Activated CD8-positive, alpha-beta T cell treated with anti-CD3 and anti-CD28 coated beads for 36 hours (primary cell): ENCODE results near the gene SLC26A9. TPM values are rescaled to one million over a fixed set of nuclear protein-coding genes. Genes with fewer than 3 reads are reported as not detected.
"Not testable (repeated sequence)": the region's sequence is repeated elsewhere in the genome, so short reads cannot be mapped to it uniquely, and the experiment has no call there.

Experiments used
- ATAC-seq: fragments of 200-7000 bp; cut with Tn5 transposase; one replicate; pipeline ENCODE4 v1.10.0; 2021; ENCODE audit warnings: mild to moderate bottlenecking, moderate library complexity
- CTCF ChIA-PET: fragments of 350-600 bp; sonication (Branson Sonifier 250); formaldehyde crosslinking; loops from one replicate; lab custom pipeline; 2021; ENCODE audit warnings: antibody characterized with exemption; lab: Charles Lee
- POLR2A ChIA-PET: fragments of 350-600 bp; sonication (Branson Sonifier 250); formaldehyde crosslinking; loops from one replicate; lab custom pipeline; 2021; ENCODE audit warnings: antibody characterized with exemption; lab: Charles Lee
- DNase-seq: peaks from one replicate; pipeline ENCODE4 v3.0.0-alpha.2; 2020
- H3K27ac Mint-ChIP-seq: one replicate; pipeline ENCODE4 v1.8.0; 2021; ENCODE audit warnings: mild to moderate bottlenecking, mixed read lengths
- H3K27me3 Mint-ChIP-seq: one replicate; pipeline ENCODE4 v1.8.0; 2021; ENCODE audit warnings: mixed read lengths
- H3K36me3 Mint-ChIP-seq: one replicate; pipeline ENCODE4 v1.8.0; 2021; ENCODE audit warnings: low read depth, mixed read lengths
- H3K4me1 Mint-ChIP-seq: one replicate; pipeline ENCODE4 v1.8.0; 2021; ENCODE audit warnings: low read depth, mixed read lengths
- H3K4me3 Mint-ChIP-seq: one replicate; pipeline ENCODE4 v1.8.0; 2021; ENCODE audit warnings: mild to moderate bottlenecking, moderate library complexity, mixed read lengths
- H3K9me3 Mint-ChIP-seq: one replicate; pipeline ENCODE4 v1.8.0; 2021; ENCODE audit warnings: mixed read lengths
- intact Hi-C: fragments of 100-400 bp; cut with micrococcal nuclease; formaldehyde crosslinking; loops from one replicate; pipeline ENCODE4 v1.10.0; 2022
- total RNA-seq, 2 experiments: library from RNA; stranded (reverse); gene quantifications; one replicate each; pipeline ENCODE4 v1.2.3, GENCODE V29; 2021
- TF ChIP-seq, protein P1 (sequence below): fragments of 200-600 bp; IDR thresholded peaks from one replicate; pipeline ENCODE4 v1.8.0; 2022; ENCODE audit warnings: antibody characterized with exemption, mild to moderate bottlenecking

Gene SLC26A9
- total RNA-seq, 2 experiments from 2014 or later, result not detected

GRCh38 chr1:205913451-205914154, 29.7 kb downstream of the SLC26A9 start:
- intact Hi-C loops, result no loop called here
- TF ChIP-seq, protein P1, sequence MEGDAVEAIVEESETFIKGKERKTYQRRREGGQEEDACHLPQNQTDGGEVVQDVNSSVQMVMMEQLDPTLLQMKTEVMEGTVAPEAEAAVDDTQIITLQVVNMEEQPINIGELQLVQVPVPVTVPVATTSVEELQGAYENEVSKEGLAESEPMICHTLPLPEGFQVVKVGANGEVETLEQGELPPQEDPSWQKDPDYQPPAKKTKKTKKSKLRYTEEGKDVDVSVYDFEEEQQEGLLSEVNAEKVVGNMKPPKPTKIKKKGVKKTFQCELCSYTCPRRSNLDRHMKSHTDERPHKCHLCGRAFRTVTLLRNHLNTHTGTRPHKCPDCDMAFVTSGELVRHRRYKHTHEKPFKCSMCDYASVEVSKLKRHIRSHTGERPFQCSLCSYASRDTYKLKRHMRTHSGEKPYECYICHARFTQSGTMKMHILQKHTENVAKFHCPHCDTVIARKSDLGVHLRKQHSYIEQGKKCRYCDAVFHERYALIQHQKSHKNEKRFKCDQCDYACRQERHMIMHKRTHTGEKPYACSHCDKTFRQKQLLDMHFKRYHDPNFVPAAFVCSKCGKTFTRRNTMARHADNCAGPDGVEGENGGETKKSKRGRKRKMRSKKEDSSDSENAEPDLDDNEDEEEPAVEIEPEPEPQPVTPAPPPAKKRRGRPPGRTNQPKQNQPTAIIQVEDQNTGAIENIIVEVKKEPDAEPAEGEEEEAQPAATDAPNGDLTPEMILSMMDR, result no peak
- ATAC-seq (no peak), DNase-seq (no peak)
- no peak overlapping the region for H3K4me3 Mint-ChIP-seq
- CTCF ChIA-PET, result interaction anchor here (1.2 to 12.3 kb wide), 2 partner anchors 68 to 254 kb away, joined by 4 to 260 read pairs; no protein-coding TSS in a partner anchor
- H3K9me3 Mint-ChIP-seq, result no peaks in the 10 kb centered on the region
- H3K27me3 Mint-ChIP-seq, result no peaks in the 10 kb centered on the region
- H3K4me1 Mint-ChIP-seq, result no peaks in the 10 kb centered on the region
- POLR2A ChIA-PET, result no interaction called here
- no peak overlapping the region for H3K27ac Mint-ChIP-seq
- no peaks in the 10 kb centered on the region for H3K36me3 Mint-ChIP-seq

DNA sequence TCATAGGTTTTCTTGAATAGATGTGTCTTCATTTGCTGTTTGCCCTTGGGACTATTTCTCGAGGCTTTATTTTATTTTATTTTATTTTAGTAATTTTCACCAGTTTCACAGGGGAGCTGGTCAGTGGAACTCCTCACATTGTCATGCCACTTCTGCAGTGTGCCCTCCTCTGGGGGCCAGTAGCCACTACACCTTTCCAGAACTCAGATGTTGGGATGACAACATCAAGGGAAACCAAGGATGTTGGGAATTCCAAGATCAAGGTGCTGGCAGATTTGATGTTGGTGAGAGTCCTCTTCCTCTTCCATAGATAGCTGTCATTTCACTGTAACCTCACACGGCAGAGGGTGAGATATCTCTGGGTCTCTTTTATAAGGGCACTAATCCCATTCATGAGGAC, 35.5 kb downstream of the SLC26A9 start:
- no peak for DNase-seq
- POLR2A ChIA-PET, result interaction anchor here (0.5 kb wide), 1 partner anchor 649 kb away, joined by 3 read pairs; no protein-coding TSS in a partner anchor

GRCh38 chr1:205905095-205905494, 38.2 kb downstream of the SLC26A9 start:
- H3K4me3 Mint-ChIP-seq, H3K27ac Mint-ChIP-seq, H3K4me1 Mint-ChIP-seq, H3K27me3 Mint-ChIP-seq, DNase-seq, H3K9me3 Mint-ChIP-seq, ATAC-seq, H3K36me3 Mint-ChIP-seq, POLR2A ChIA-PET: not testable (repeated sequence)
- CTCF ChIA-PET, result interaction anchor here (1.0 kb wide), 1 partner anchor 14 kb away, joined by 6 read pairs; no protein-coding TSS in a partner anchor
- intact Hi-C loops, result loop anchor here (5.0 kb wide), 1 partner anchor 113 kb away; no protein-coding TSS in a partner anchor

More for the DNA sequence above, 35.5 kb downstream of the SLC26A9 start:
- intact Hi-C loops, result loop anchor here (5.0 kb wide), 1 partner anchor 115 kb away; no protein-coding TSS in a partner anchor
- Mint-ChIP-seq H3K27ac (no peak overlapping the region), H3K4me3 (no peak overlapping the region), H3K36me3 (no peaks in the 10 kb centered on the region), H3K4me1 (no peaks in the 10 kb centered on the region), H3K27me3 (no peaks in the 10 kb centered on the region), H3K9me3 (no peaks in the 10 kb centered on the region)
- CTCF ChIA-PET, result interaction anchor here (0.9 to 2.2 kb wide), 9 partner anchors 10 to 250 kb away, joined by 3 to 12 read pairs (median 6); no protein-coding TSS in a partner anchor
- no peak for ATAC-seq
- TF ChIP-seq, protein P1, result no peak

- intact Hi-C loops, result no loop called here
- POLR2A ChIA-PET, result no interaction called here
- Mint-ChIP-seq H3K36me3 (peaks cover 13% of the 10 kb centered on the region), H3K4me3 (no peak overlapping the region), H3K4me1 (no peaks in the 10 kb centered on the region), H3K27me3 (peaks cover 2% of the 10 kb centered on the region), H3K27ac (no peak overlapping the region), H3K9me3 (peaks cover 25% of the 10 kb centered on the region)
- CTCF ChIA-PET, result interaction anchor here (0.9 to 1.4 kb wide), 3 partner anchors 23 to 193 kb away, joined by 3 to 5 read pairs (median 3); no protein-coding TSS in a partner anchor
- DNase-seq (no peak), ATAC-seq (no peak)
- TF ChIP-seq, protein P1, result no peak
Measured at GRCh38 chr1:205896351-205896750, 46.9 kb downstream of the SLC26A9 start.

DNA sequence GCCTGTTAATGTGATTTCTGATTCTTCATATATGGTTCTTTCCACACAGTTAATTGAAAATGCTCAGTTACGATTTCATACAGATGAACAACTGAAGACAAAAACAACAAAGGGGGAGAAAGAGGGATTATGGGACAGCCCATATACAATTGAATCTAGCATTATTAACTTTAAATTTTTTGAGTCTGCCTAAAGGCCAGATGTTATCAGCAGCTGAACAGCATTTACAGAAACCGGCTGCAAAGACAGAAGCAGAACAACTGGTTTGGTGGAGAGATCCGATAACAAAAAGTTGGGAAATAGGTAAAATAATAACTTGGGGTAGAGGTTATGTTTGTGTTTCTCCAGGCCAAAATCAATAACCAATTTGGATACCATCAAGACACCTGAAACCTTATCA, 49.1 kb downstream of the SLC26A9 start:
- POLR2A ChIA-PET, CTCF ChIA-PET, H3K27me3 Mint-ChIP-seq, DNase-seq, H3K4me1 Mint-ChIP-seq, intact Hi-C loops, H3K4me3 Mint-ChIP-seq, ATAC-seq, H3K27ac Mint-ChIP-seq: not testable (repeated sequence)
- Mint-ChIP-seq H3K36me3 (peaks cover 22% of the 10 kb centered on the region), H3K9me3 (peaks cover 36% of the 10 kb centered on the region)

DNA sequence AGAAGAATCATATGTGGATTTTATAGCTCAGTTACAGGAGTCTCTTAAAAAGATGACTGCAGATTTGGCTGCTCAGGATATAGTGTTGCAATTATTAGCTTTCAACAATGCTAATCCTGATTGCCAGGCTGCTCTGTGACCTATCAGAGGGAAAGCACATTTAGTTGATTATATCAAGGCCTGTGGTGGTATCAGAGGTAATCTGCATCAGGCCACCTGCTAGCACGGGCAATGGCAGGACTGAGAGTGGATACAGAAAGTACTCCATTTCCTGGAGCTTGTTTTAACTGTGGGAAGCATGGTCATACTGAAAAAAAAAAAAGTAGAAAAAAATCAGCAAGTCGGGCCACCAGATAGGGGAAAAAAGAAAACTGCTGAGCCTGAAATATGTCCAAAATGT, 51.1 kb downstream of the SLC26A9 start:
- H3K27ac Mint-ChIP-seq, H3K27me3 Mint-ChIP-seq, DNase-seq, ATAC-seq, H3K4me3 Mint-ChIP-seq, intact Hi-C loops, H3K4me1 Mint-ChIP-seq: not testable (repeated sequence)
- Mint-ChIP-seq H3K36me3 (peaks cover 26% of the 10 kb centered on the region), H3K9me3 (peaks cover 38% of the 10 kb centered on the region)
- POLR2A ChIA-PET, result interaction anchor here (0.6 to 0.7 kb wide), 2 partner anchors 13 to 101 kb away, joined by 3 to 4 read pairs; no protein-coding TSS in a partner anchor
- CTCF ChIA-PET, result interaction anchor here (0.6 to 1.9 kb wide), 4 partner anchors 27 to 234 kb away, joined by 3 to 6 read pairs (median 4); no protein-coding TSS in a partner anchor

DNA sequence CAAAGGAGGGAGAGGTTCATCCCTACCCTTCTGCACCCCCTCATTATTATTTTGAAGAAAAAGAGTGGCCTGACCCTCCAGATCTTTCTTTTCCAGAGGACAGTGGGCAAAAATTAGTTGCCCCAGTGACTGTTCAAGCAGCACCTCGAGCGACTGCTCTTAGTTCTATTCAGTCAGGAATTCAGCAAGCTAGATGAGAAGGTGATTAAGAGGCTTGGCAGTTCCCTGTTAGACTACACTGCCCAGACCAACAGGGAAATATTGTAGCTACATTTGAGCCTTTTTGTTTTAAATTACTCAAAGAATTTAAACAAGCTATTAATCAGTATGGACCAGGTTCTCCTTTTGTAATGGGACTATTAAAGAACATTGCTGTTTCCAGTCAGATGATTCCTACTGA, 51.8 kb downstream of the SLC26A9 start:
- H3K4me3 Mint-ChIP-seq, H3K27ac Mint-ChIP-seq, H3K27me3 Mint-ChIP-seq, POLR2A ChIA-PET, intact Hi-C loops, H3K4me1 Mint-ChIP-seq, DNase-seq, ATAC-seq: not testable (repeated sequence)
- Mint-ChIP-seq H3K36me3 (peaks cover 25% of the 10 kb centered on the region), H3K9me3 (peaks cover 36% of the 10 kb centered on the region)
- CTCF ChIA-PET, result interaction anchor here (0.6 to 1.9 kb wide), 3 partner anchors 27 to 233 kb away, joined by 3 to 6 read pairs (median 4); no protein-coding TSS in a partner anchor

GRCh38 chr1:205890631-205891030, 52.6 kb downstream of the SLC26A9 start:
- H3K27ac Mint-ChIP-seq, CTCF ChIA-PET, intact Hi-C loops, POLR2A ChIA-PET, H3K27me3 Mint-ChIP-seq, H3K4me1 Mint-ChIP-seq, ATAC-seq, DNase-seq, H3K4me3 Mint-ChIP-seq: not testable (repeated sequence)
- H3K9me3 Mint-ChIP-seq, result peaks cover 29% of the 10 kb centered on the region
- H3K36me3 Mint-ChIP-seq, result peaks cover 22% of the 10 kb centered on the region

DNA sequence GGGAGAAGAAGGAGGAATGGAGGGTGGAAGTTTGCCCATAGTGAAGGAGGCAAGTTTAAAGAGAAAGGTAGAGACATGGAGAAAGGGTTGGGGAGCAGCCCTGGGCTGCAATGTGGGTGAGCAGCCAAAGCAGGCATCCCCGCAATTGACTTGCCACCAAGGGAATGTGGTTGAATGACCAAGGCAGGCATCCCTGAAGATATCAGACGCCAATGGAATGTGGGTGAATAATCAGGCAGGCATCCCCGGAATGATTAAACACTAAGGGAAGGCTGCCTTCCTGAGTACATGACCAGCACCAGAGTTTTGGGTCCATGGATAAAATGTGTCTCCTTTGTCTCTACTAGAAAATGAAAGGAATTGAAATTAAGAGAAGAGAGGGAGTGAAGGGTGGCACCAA, 53.5 kb downstream of the SLC26A9 start:
- intact Hi-C loops, CTCF ChIA-PET, ATAC-seq, H3K27ac Mint-ChIP-seq, H3K4me1 Mint-ChIP-seq, H3K27me3 Mint-ChIP-seq, H3K4me3 Mint-ChIP-seq, DNase-seq, POLR2A ChIA-PET: not testable (repeated sequence)
- peaks cover 21% of the 10 kb centered on the region for H3K36me3 Mint-ChIP-seq
- peaks cover 21% of the 10 kb centered on the region for H3K9me3 Mint-ChIP-seq
